HCT116 (cell line): ENCODE measurements around the gene TOLLIP. TPM values are rescaled to one million over a fixed set of nuclear protein-coding genes. Genes with fewer than 3 reads are reported as not detected.

Experiments
- ATAC-seq: fragments of 200-7000 bp; cut with Tn5 transposase; 2 replicates; pipeline ENCODE4 v1.9.1; 2020; ENCODE audit warnings: mild to moderate bottlenecking, moderate library complexity
- BruUV-seq: library from RNA; stranded (reverse); fragments of 400-500 nt; replicated peaks from 2 replicates; lab custom pipeline; 2021; lab: Mats Ljungman, UMichigan
- CTCF ChIA-PET: fragments of 300-600 bp; sonication (Branson Sonifier 250); formaldehyde crosslinking; loops from one replicate; lab custom pipeline; 2021; ENCODE audit warnings: antibody characterized with exemption; lab: Charles Lee
- POLR2A ChIA-PET: fragments of 300-600, 350-600 bp; sonication (Branson Sonifier 250); formaldehyde crosslinking; loops from one replicate; lab custom pipeline; 2021; ENCODE audit warnings: antibody characterized with exemption; lab: Charles Lee
- RAD21 ChIA-PET, 2 experiments: fragments of 300-600 bp; sonication (Branson Sonifier 250); formaldehyde crosslinking; loops; one replicate each; lab custom pipeline; 2023; ENCODE audit warnings: low total read pairs in 2 of 2; ENCODE audit not compliant: uncharacterized antibody in 2 of 2, unreplicated experiment in 2 of 2, low non-redundant PET in 1 of 2; lab: Charles Lee
- DNase-seq: peaks from one replicate; pipeline ENCODE4 v3.0.0-alpha.2; 2010; ENCODE audit warnings: low read depth, low spot score
- H2AFZ ChIP-seq: fragments of 200-600 bp; shearing (Covaris generic), sonication (generic); 2 replicates; pipeline ENCODE4 v1.6.1; 2017; ENCODE audit warnings: low read depth, mixed run types, mixed read lengths, antibody characterized with exemption, low read length; ENCODE audit not compliant: poor library complexity, severe bottlenecking
- H3K27ac ChIP-seq: 2 replicates; pipeline ENCODE4 v1.5.1; 2012; ENCODE audit warnings: low read depth, low read length
- H3K27me3 ChIP-seq: fragments of 200-600 bp; sonication (generic); 2 replicates; pipeline ENCODE4 v1.6.1; 2016; ENCODE audit warnings: mixed run types, low read length, mixed read lengths; ENCODE audit not compliant: insufficient read depth
- H3K36me3 ChIP-seq, 2 experiments: fragments of 200-500 bp in 1 of 2; fragments of 200-600 bp in 1 of 2; sonication (Bioruptor generic) in 1 of 2; sonication (generic) in 1 of 2; 2 replicates each; pipeline versions ENCODE4 v1.5.1 to v1.6.1; 2014 to 2016; ENCODE audit warnings: low read length in 2 of 2, inconsistent platforms in 1 of 2, mixed read lengths in 1 of 2, mixed run types in 1 of 2; ENCODE audit not compliant: insufficient read depth in 2 of 2, control insufficient read depth in 1 of 2
- H3K4me1 ChIP-seq, 2 experiments: fragments of 200-600 bp in 1 of 2; sonication (generic) in 1 of 2; 2 replicates each; pipeline versions ENCODE4 v1.5.1 to v1.6.1; 2012 to 2017; ENCODE audit warnings: low read length in 2 of 2, inconsistent platforms in 1 of 2, mild to moderate bottlenecking in 1 of 2, mixed read lengths in 1 of 2, mixed run types in 1 of 2, moderate library complexity in 1 of 2; ENCODE audit not compliant: insufficient read depth in 2 of 2, control insufficient read depth in 1 of 2
- H3K4me2 ChIP-seq: fragments of 200-600 bp; sonication (generic); 2 replicates; pipeline ENCODE4 v1.6.1; 2017; ENCODE audit warnings: mixed run types, low read length, mixed read lengths
- H3K4me3 ChIP-seq, 2 experiments: fragments of 200-600 bp in 1 of 2; sonication (generic) in 1 of 2; replicated peaks in 1 of 2; 2 replicates each; pipeline ENCODE4 v1.5.1; 2011 to 2016; ENCODE audit warnings: low read length in 2 of 2, control low read depth in 1 of 2, low read depth in 1 of 2, mild to moderate bottlenecking in 1 of 2, mixed read lengths in 1 of 2, mixed run types in 1 of 2
- H3K79me2 ChIP-seq: fragments of 200-600 bp; sonication (generic); 2 replicates; pipeline ENCODE4 v1.6.1; 2017; ENCODE audit warnings: mild to moderate bottlenecking, mixed run types, low read length, moderate library complexity, mixed read lengths; ENCODE audit not compliant: insufficient read depth
- H3K9ac ChIP-seq: fragments of 200-600 bp; sonication (generic); 2 replicates; pipeline ENCODE4 v1.6.1; 2016; ENCODE audit warnings: low read length, mixed read lengths
- H3K9me2 ChIP-seq: fragments of 200-600 bp; sonication (generic), shearing (Covaris generic); 2 replicates; pipeline ENCODE4 v1.6.1; 2017; ENCODE audit warnings: mixed run types, mild to moderate bottlenecking, moderate library complexity; ENCODE audit not compliant: insufficient read depth
- H3K9me3 ChIP-seq, 2 experiments: fragments of 200-500 bp in 1 of 2; fragments of 200-600 bp in 1 of 2; sonication (Bioruptor generic) in 1 of 2; sonication (generic) in 1 of 2; 2 replicates each; pipeline ENCODE4 v1.6.1; 2014 to 2017; ENCODE audit warnings: low read length in 2 of 2, mixed read lengths in 2 of 2, inconsistent platforms in 1 of 2, low read depth in 1 of 2, mild to moderate bottlenecking in 1 of 2, mixed run types in 1 of 2, moderate library complexity in 1 of 2; ENCODE audit not compliant: control insufficient read depth in 1 of 2, insufficient read depth in 1 of 2
- H4K20me1 ChIP-seq: fragments of 200-600 bp; sonication (generic), shearing (Covaris generic); 2 replicates; pipeline ENCODE4 v1.6.1; 2017; ENCODE audit warnings: mixed run types, mild to moderate bottlenecking, moderate library complexity; ENCODE audit not compliant: insufficient read depth
- ATF3 ChIP-seq: IDR thresholded peaks from 2 replicates; pipeline ENCODE4 v1.6.1; 2012
- CTCF ChIP-seq, 3 experiments: fragments of 200-600 bp in 1 of 3; sonication (generic) in 1 of 3; IDR thresholded peaks in 2 of 3; conservative IDR thresholded peaks in 1 of 3; 2 replicates each; pipeline ENCODE4 v1.5.1; 2012 to 2017; ENCODE audit warnings: low read depth in 2 of 3, low read length in 2 of 3, antibody characterized with exemption in 1 of 3, borderline replicate concordance in 1 of 3, control low read depth in 1 of 3, mild to moderate bottlenecking in 1 of 3, mixed read lengths in 1 of 3, mixed run types in 1 of 3, moderate library complexity in 1 of 3; ENCODE audit not compliant: insufficient read depth in 1 of 3
- EGR1 ChIP-seq: IDR thresholded peaks from 2 replicates; pipeline ENCODE4 v1.6.1; 2012; ENCODE audit warnings: low read depth
- ELF1 ChIP-seq: IDR thresholded peaks from 2 replicates; pipeline ENCODE4 v1.6.1; 2012; ENCODE audit warnings: low read depth, borderline replicate concordance
- EZH2phosphoT487 ChIP-seq: fragments of 200-600 bp; IDR thresholded peaks from 2 replicates; pipeline ENCODE4 v1.6.1; 2018; ENCODE audit warnings: antibody characterized with exemption, borderline replicate concordance
- FOSL1 ChIP-seq: IDR thresholded peaks from 2 replicates; pipeline ENCODE4 v1.6.1; 2012; ENCODE audit warnings: low read depth
- JUND ChIP-seq: IDR thresholded peaks from 2 replicates; pipeline ENCODE4 v1.6.1; 2012
- POLR2A ChIP-seq: IDR thresholded peaks from 2 replicates; pipeline ENCODE4 v1.7.0; 2011; ENCODE audit warnings: borderline replicate concordance; ENCODE audit not compliant: insufficient read depth, insufficient read length; ENCODE audit errors: extremely low read depth
- POLR2AphosphoS5 ChIP-seq: IDR thresholded peaks from 2 replicates; pipeline ENCODE4 v1.6.1; 2011; ENCODE audit warnings: mild to moderate bottlenecking, low read depth, low read length, moderate library complexity
- RAD21 ChIP-seq: IDR thresholded peaks from 2 replicates; pipeline ENCODE4 v1.6.1; 2012; ENCODE audit warnings: low read depth, mild to moderate bottlenecking
- REST ChIP-seq: IDR thresholded peaks from 2 replicates; pipeline ENCODE4 v1.6.1; 2012; ENCODE audit warnings: low read depth
- SIN3A ChIP-seq: IDR thresholded peaks from 2 replicates; pipeline ENCODE4 v1.6.1; 2012; ENCODE audit warnings: low read depth
- SP1 ChIP-seq: IDR thresholded peaks from 2 replicates; pipeline ENCODE4 v1.6.1; 2012; ENCODE audit warnings: low read depth
- TCF7L2 ChIP-seq: IDR thresholded peaks from 2 replicates; pipeline ENCODE4 v1.7.0; 2011; ENCODE audit warnings: borderline replicate concordance, inconsistent platforms; ENCODE audit not compliant: insufficient read depth, insufficient read length; ENCODE audit errors: extremely low read depth
- YY1 ChIP-seq: IDR thresholded peaks from 2 replicates; pipeline ENCODE4 v1.6.1; 2011; ENCODE audit warnings: low read length, low read depth, moderate library complexity, mild to moderate bottlenecking; ENCODE audit not compliant: insufficient replicate concordance; ENCODE audit errors: extremely low read depth
- ZFX ChIP-seq: fragments of 450-650 bp; IDR thresholded peaks from 2 replicates; pipeline ENCODE4 v1.6.1; 2017
- ZNF274 ChIP-seq: fragments of 200-500 bp; sonication (Bioruptor generic); IDR thresholded peaks from 2 replicates; pipeline ENCODE4 v1.6.1; 2014; ENCODE audit warnings: mild to moderate bottlenecking, low read depth, low read length, inconsistent platforms
- intact Hi-C: fragments of 100-400 bp; cut with micrococcal nuclease; formaldehyde crosslinking; loops from 2 replicates; pipeline ENCODE4 v1.10.0; 2022
- total RNA-seq: library from RNA; stranded (reverse); gene quantifications from one replicate; pipeline ENCODE4 v1.2.1, GENCODE V29; 2021; ENCODE audit not compliant: unreplicated experiment
- TF ChIP-seq, protein P1 (sequence below): IDR thresholded peaks from 2 replicates; pipeline ENCODE4 v1.6.1; 2011; ENCODE audit warnings: mild to moderate bottlenecking, low read length, moderate library complexity; ENCODE audit not compliant: insufficient replicate concordance; ENCODE audit errors: extremely low read depth

TOLLIP gene
- total RNA-seq, 1 experiment from 2014 or later, result 28.5 TPM

DNA sequence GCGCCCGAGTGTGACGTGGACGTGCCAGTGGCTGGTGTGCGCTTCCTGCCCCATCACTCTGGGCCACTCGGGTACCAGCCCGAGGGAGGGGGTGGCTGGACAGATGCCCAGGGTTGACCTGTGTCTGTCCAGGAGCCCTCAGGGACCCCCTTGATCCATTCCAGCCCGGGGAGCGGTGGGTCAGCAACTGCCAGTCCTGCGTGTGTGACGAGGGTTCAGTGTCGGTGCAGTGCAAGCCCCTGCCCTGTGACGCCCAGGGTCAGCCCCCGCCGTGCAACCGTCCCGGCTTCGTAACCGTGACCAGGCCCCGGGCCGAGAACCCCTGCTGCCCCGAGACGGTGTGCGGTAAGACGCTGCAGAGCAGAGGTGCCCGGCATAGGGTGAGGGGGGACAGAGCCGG, 52.1 kb downstream of the TOLLIP start:
- no peak overlapping the region for H3K4me2 ChIP-seq
- CTCF ChIA-PET, result no interaction called here
- H4K20me1 ChIP-seq, result no peaks in the 10 kb centered on the region
- POLR2A ChIA-PET, result no interaction called here
- H3K9me2 ChIP-seq, result no peaks in the 10 kb centered on the region
- intact Hi-C loops, result no loop called here
- BruUV-seq, result no TSS peak
- no peak for DNase-seq
- no peak for ATAC-seq
- no peaks in the 10 kb centered on the region for H3K36me3 ChIP-seq
- peaks cover 5 to 22% of the 10 kb centered on the region in 2 experiments; a peak in 3 of 4 replicates for H3K4me1 ChIP-seq
- H3K79me2 ChIP-seq, result no peaks in the 10 kb centered on the region
- H3K27me3 ChIP-seq, result no peaks in the 10 kb centered on the region
- no peaks in the 10 kb centered on the region for H3K9me3 ChIP-seq
- no peak overlapping the region for H3K9ac ChIP-seq
- H3K27ac ChIP-seq, result no peak overlapping the region
- H3K4me3 ChIP-seq, result no peak overlapping the region
- RAD21 ChIA-PET, result no interaction called here
- no peak overlapping the region for H2AFZ ChIP-seq
- TF ChIP-seq RAD21 (no peak), SIN3A (no peak), YY1 (no peak), ZNF274 (no peak), TCF7L2 (no peak), POLR2A (no peak), POLR2AphosphoS5 (no peak), ELF1 (no peak), EZH2phosphoT487 (no peak), CTCF (IDR thresholded peaks at IDR 0.05 in 2 of 3, conservative IDR thresholded peaks at IDR 0.05 in 1 of 3; ENCODE audit: borderline replicate concordance in 1 of 3, insufficient read depth in 1 of 3, low read depth in 2 of 3, low read length in 2 of 3) (no peak), JUND (no peak), SP1 (no peak), ZFX (no peak), REST (no peak), EGR1 (no peak), FOSL1 (no peak), ATF3 (no peak)
- TF ChIP-seq, protein P1, sequence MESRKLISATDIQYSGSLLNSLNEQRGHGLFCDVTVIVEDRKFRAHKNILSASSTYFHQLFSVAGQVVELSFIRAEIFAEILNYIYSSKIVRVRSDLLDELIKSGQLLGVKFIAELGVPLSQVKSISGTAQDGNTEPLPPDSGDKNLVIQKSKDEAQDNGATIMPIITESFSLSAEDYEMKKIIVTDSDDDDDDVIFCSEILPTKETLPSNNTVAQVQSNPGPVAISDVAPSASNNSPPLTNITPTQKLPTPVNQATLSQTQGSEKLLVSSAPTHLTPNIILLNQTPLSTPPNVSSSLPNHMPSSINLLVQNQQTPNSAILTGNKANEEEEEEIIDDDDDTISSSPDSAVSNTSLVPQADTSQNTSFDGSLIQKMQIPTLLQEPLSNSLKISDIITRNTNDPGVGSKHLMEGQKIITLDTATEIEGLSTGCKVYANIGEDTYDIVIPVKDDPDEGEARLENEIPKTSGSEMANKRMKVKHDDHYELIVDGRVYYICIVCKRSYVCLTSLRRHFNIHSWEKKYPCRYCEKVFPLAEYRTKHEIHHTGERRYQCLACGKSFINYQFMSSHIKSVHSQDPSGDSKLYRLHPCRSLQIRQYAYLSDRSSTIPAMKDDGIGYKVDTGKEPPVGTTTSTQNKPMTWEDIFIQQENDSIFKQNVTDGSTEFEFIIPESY, result no peak
